ENCODE results near the gene MC2R.

GRCh38 chr18:13879937-13880336, 35.4 kb downstream of the MC2R start:
- TF ChIP-seq SIN3A (IDR thresholded peaks at IDR 0.05; ENCODE audit: borderline replicate concordance, insufficient read depth, low read depth, low read length), result no peak
- no peak for TF ChIP-seq CTCF (IDR thresholded peaks at IDR 0.05)
- TF ChIP-seq POLR2AphosphoS5 (IDR thresholded peaks at IDR 0.05; ENCODE audit: low read depth, low read length), result no peak

Measured in Panc1 (cell line).